Erythroblast (primary cell): Measurements from ENCODE around the gene S100A9.

Source experiments
- GATA1 ChIP-seq: IDR thresholded peaks from 2 replicates; pipeline ENCODE4 v1.6.1; 2011; ENCODE audit warnings: low read depth, mild to moderate bottlenecking, control low read depth, low read length, moderate library complexity
- POLR2A ChIP-seq: IDR thresholded peaks from 2 replicates; pipeline ENCODE4 v1.6.1; 2011; ENCODE audit warnings: mild to moderate bottlenecking, low read length

GRCh38 chr1:153340356-153340755 lies 17.3 kb upstream of the S100A9 start:
- TF ChIP-seq POLR2A (no peak), GATA1 (no peak)
